ENCODE measurements around the gene CFAP46.

DNA sequence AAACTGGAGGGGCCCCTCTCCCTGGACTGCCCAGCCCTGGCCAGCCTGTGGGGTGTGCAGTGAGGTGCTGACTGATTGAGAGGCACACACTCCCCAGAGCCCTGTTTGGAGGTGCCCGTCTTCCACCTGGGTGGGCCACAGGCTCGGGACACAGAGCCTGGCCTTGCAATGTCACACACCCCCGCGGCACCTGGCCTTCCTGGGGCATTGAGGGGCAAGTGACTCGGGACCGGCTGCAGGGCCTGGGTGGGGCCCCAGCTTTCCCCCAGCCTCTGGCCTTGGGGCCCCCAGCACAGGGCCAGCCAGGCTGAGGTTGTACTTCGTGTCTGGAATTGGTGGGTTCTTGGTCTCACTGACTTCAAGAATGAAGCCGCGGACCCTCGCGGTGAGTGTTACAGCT lies 142.5 kb downstream of the CFAP46 start:
- TF ChIP-seq, protein P1, sequence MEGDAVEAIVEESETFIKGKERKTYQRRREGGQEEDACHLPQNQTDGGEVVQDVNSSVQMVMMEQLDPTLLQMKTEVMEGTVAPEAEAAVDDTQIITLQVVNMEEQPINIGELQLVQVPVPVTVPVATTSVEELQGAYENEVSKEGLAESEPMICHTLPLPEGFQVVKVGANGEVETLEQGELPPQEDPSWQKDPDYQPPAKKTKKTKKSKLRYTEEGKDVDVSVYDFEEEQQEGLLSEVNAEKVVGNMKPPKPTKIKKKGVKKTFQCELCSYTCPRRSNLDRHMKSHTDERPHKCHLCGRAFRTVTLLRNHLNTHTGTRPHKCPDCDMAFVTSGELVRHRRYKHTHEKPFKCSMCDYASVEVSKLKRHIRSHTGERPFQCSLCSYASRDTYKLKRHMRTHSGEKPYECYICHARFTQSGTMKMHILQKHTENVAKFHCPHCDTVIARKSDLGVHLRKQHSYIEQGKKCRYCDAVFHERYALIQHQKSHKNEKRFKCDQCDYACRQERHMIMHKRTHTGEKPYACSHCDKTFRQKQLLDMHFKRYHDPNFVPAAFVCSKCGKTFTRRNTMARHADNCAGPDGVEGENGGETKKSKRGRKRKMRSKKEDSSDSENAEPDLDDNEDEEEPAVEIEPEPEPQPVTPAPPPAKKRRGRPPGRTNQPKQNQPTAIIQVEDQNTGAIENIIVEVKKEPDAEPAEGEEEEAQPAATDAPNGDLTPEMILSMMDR (IDR thresholded peaks at IDR 0.05; ENCODE audit: insufficient read depth, low read depth, low read length) = no peak
- TF ChIP-seq EZH2 (IDR thresholded peaks at IDR 0.05; ENCODE audit: insufficient read depth, low read length) = no peak

Measured in astrocyte (in vitro differentiated cells and primary cell).